ENCODE data around the gene TAP1. TPM values are rescaled to one million over a fixed set of nuclear protein-coding genes. Genes with fewer than 3 reads are reported as not detected.

TAP1 gene
- total and polyA plus RNA-seq, 2 donors (not counting 1 experiment from before 2014, with no cell fraction given) = 126 to 184 TPM

DNA sequence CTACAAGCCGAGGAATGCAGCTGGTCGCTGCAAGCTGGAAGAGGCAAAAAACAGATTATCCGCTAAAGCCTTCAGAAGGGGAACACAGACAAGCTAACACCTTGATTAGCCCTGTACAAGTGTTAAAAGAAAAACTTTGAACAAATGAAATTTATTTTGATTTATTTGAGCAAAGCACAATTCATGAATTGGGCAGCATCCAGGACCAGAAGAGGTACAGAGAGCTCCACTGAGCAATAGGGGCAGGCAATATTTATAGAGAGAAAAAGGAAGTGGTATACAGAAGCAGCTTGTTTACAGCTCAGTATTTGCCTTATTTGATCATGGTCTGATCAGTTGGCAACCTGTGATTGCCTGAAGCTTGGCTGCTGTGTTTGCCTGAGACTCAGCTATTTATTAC lies 54.3 kb downstream of the TAP1 start:
- CTCF ChIA-PET = interaction anchor here (0.5 to 5.9 kb wide), 14 partner anchors 8 to 385 kb away, joined by 3 to 37 read pairs (median 3); partner anchors contain the start of genes PSMB8, PSMB9, TAP1 and TAP2
- Mint-ChIP-seq H3K9me3 (ENCODE audit: insufficient read depth) (peaks cover 23% of the 10 kb centered on the region), H3K4me1 (peaks cover 41% of the 10 kb centered on the region), H3K4me3 (no peak overlapping the region), H3K27me3 (no peaks in the 10 kb centered on the region), H3K27ac (no peak overlapping the region)
- intact Hi-C loops (cut with micrococcal nuclease) = loop anchor here (5.0 to 10.0 kb wide), 3 partner anchors 38 to 754 kb away; partner anchors contain the start of genes ATF6B and TAP2
- H3K27ac ChIP-seq (ENCODE audit: low read length in 2 of 2) = peak overlapping the region in 1 of 2 donors; percentile 7
- H3K4me3 ChIP-seq (ENCODE audit: control extremely low read depth in 1 of 5, extremely low read depth in 1 of 5, insufficient read depth in 1 of 5, low read depth in 2 of 5, low read length in 4 of 5) = no peak overlapping the region
- H3K36me3 ChIP-seq (replicated peaks in 1 of 2; ENCODE audit: control extremely low read depth in 1 of 2, control insufficient read depth in 1 of 2, extremely low read depth in 1 of 2, insufficient read depth in 2 of 2, low read length in 1 of 2) = no peaks in the 10 kb centered on the region
- no peaks in the 10 kb centered on the region for H3K27me3 ChIP-seq (replicated peaks in 1 of 4; ENCODE audit: control extremely low read depth in 1 of 4, control insufficient read depth in 3 of 4, insufficient read depth in 4 of 4, low read length in 3 of 4)
- H3K4me2 ChIP-seq (replicated peaks; ENCODE audit: low read depth, low read length, poor library complexity, severe bottlenecking) = no peak overlapping the region
- TF ChIP-seq, protein P1, sequence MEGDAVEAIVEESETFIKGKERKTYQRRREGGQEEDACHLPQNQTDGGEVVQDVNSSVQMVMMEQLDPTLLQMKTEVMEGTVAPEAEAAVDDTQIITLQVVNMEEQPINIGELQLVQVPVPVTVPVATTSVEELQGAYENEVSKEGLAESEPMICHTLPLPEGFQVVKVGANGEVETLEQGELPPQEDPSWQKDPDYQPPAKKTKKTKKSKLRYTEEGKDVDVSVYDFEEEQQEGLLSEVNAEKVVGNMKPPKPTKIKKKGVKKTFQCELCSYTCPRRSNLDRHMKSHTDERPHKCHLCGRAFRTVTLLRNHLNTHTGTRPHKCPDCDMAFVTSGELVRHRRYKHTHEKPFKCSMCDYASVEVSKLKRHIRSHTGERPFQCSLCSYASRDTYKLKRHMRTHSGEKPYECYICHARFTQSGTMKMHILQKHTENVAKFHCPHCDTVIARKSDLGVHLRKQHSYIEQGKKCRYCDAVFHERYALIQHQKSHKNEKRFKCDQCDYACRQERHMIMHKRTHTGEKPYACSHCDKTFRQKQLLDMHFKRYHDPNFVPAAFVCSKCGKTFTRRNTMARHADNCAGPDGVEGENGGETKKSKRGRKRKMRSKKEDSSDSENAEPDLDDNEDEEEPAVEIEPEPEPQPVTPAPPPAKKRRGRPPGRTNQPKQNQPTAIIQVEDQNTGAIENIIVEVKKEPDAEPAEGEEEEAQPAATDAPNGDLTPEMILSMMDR (IDR thresholded peaks at IDR 0.05) = no peak
- TF ChIP-seq EZH2 (IDR thresholded peaks at IDR 0.05; ENCODE audit: borderline replicate concordance, insufficient read depth, low read depth, low read length, poor library complexity, severe bottlenecking) = no peak
- no peak for ATAC-seq (ENCODE audit: low read depth)
- H3K4me1 ChIP-seq (ENCODE audit: control insufficient read depth in 2 of 2, insufficient read depth in 2 of 2, low read length in 2 of 2) = peaks cover 21 to 27% of the 10 kb centered on the region in 2 donors
- no peaks in the 10 kb centered on the region for H4K20me1 ChIP-seq (ENCODE audit: control insufficient read depth, insufficient read depth, low read length, poor library complexity, severe bottlenecking)
- H3K9me3 ChIP-seq (ENCODE audit: control extremely low read depth in 1 of 3, control insufficient read depth in 2 of 3, insufficient read depth in 1 of 3, low read length in 2 of 3) = peaks cover 6 to 23% (median 12%) of the 10 kb centered on the region in 3 donors
- no peak overlapping the region for H2AFZ ChIP-seq (ENCODE audit: insufficient read depth, low read depth, low read length, poor library complexity, severe bottlenecking)
- 100% methylated on average over 2 of the region's 3 CpGs for WGBS (ENCODE audit: insufficient coverage)
- no peak overlapping the region for H3K9ac ChIP-seq (ENCODE audit: low read length)
- H3K79me2 ChIP-seq (ENCODE audit: control insufficient read depth, insufficient read depth, low read length) = no peaks in the 10 kb centered on the region
- POLR2A ChIA-PET = no interaction called here
- no peak for DNase-seq
